K562 (cell line): ENCODE results near the gene KCNJ9. TPM values are rescaled to one million over a fixed set of nuclear protein-coding genes. Genes with fewer than 3 reads are reported as not detected.

Experiments used
- FOSL1 ChIP-seq: fragments of 200-800 bp; sonication (Bioruptor generic); conservative IDR thresholded peaks from 2 replicates; pipeline ENCODE4 v1.6.1; 2016; ENCODE audit warnings: missing genetic modification characterization, missing compliant biosample characterization
- ZNF41 ChIP-seq: fragments of 250-450 bp; sonication (Bioruptor Pico); conservative IDR thresholded peaks from 2 replicates; pipeline ENCODE4 v1.4.0; 2020; ENCODE audit warnings: mild to moderate bottlenecking
- polyA plus RNA-seq, 8 experiments: library from polyadenylated mRNA; depleted of rRNA in 4 of 8; stranded (reverse) in 5 of 8; unstranded in 3 of 8; fragments of >200 nt; fragmentation: Nextera tagmentation in 2 of 8; fragmentation: Illumina TruSeq in 1 of 8; extraction: Ambion mirVana in 2 of 8; extraction: Trizol in 1 of 8; gene quantifications; 2 replicates each; pipeline versions ENCODE4 v1.2.1 to v1.2.3, GENCODE V29; 2011 to 2014; ENCODE audit warnings: inconsistent platforms in 1 of 8, missing spikeins in 1 of 8
- total RNA-seq, 7 experiments: library from RNA; depleted of rRNA in 6 of 7; stranded (reverse); fragments of >200 nt in 6 of 7; fragmentation: Illumina TruSeq in 2 of 7; extraction: Trizol in 2 of 7; gene quantifications; 2 replicates each; pipeline versions ENCODE4 v1.2.1 to v1.2.3, GENCODE V29; 2011 to 2021; ENCODE audit warnings: low replicate concordance in 1 of 7
- TF ChIP-seq, protein P1 (sequence below): fragments of 450-650 bp; IDR thresholded peaks from 2 replicates; pipeline ENCODE4 v1.6.1; 2016; ENCODE audit warnings: mild to moderate bottlenecking, moderate library complexity
- TF ChIP-seq, protein P2 (sequence below): IDR thresholded peaks from 2 replicates; pipeline ENCODE4 v1.6.1; 2011; ENCODE audit warnings: borderline replicate concordance, low read depth, mild to moderate bottlenecking, moderate library complexity, low read length; ENCODE audit not compliant: insufficient read depth, poor library complexity, severe bottlenecking
- TF ChIP-seq, protein P3 (sequence below): fragments of 250-450 bp; sonication (Bioruptor Pico); IDR thresholded peaks from 2 replicates; pipeline ENCODE4 v1.9.0; 2021; ENCODE audit warnings: mild to moderate bottlenecking
- TF ChIP-seq, protein P4 (sequence below): fragments of 250-450 bp; sonication (Bioruptor Pico); IDR thresholded peaks from 2 replicates; pipeline ENCODE4 v1.4.0; 2020; ENCODE audit warnings: mild to moderate bottlenecking, moderate library complexity
- TF ChIP-seq, protein P5 (sequence below): fragments of 250-450 bp; sonication (Bioruptor Pico); IDR thresholded peaks from 2 replicates; pipeline ENCODE4 v1.5.0; 2021

The KCNJ9 gene
- total and polyA plus RNA-seq, 9 of the 15 experiments (the other 6 are each of a cell fraction or from before 2014, with no cell fraction given) = not detected

DNA sequence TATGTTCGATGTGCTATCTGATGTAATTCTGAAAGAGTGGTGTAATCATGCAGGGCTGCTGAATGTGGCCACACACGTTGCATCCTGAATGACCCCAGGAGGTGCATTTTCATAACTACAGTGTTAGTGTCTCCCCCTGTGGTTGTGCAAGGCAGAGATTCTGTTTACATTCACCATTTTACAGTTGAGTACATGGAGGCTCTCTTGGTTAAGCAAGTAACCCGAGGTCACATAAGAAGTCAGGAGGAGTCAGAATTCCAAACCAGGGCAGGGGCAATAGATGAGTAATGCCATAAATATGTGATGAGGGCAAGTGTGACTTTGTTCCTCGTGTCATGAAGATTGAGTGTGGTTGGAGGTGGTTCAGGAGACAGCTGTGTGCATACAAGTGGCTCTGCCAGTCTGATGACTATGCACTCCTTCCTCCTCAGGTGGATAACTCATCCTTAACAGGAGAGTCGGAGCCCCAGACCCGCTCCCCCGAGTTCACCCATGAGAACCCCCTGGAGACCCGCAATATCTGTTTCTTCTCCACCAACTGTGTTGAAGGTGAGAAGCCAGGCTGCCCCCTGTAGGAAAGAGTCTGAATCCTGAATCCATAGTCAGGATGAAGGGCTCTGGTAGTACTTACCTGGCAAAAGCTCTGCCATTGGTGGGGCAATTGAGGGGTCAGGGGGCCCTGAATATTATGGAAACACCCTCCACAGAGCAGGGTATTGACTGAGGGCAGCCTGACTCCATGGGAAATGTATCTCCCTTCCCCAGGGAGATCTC lies 43.6 kb downstream of the KCNJ9 start (continued):
- TF ChIP-seq, protein P1, sequence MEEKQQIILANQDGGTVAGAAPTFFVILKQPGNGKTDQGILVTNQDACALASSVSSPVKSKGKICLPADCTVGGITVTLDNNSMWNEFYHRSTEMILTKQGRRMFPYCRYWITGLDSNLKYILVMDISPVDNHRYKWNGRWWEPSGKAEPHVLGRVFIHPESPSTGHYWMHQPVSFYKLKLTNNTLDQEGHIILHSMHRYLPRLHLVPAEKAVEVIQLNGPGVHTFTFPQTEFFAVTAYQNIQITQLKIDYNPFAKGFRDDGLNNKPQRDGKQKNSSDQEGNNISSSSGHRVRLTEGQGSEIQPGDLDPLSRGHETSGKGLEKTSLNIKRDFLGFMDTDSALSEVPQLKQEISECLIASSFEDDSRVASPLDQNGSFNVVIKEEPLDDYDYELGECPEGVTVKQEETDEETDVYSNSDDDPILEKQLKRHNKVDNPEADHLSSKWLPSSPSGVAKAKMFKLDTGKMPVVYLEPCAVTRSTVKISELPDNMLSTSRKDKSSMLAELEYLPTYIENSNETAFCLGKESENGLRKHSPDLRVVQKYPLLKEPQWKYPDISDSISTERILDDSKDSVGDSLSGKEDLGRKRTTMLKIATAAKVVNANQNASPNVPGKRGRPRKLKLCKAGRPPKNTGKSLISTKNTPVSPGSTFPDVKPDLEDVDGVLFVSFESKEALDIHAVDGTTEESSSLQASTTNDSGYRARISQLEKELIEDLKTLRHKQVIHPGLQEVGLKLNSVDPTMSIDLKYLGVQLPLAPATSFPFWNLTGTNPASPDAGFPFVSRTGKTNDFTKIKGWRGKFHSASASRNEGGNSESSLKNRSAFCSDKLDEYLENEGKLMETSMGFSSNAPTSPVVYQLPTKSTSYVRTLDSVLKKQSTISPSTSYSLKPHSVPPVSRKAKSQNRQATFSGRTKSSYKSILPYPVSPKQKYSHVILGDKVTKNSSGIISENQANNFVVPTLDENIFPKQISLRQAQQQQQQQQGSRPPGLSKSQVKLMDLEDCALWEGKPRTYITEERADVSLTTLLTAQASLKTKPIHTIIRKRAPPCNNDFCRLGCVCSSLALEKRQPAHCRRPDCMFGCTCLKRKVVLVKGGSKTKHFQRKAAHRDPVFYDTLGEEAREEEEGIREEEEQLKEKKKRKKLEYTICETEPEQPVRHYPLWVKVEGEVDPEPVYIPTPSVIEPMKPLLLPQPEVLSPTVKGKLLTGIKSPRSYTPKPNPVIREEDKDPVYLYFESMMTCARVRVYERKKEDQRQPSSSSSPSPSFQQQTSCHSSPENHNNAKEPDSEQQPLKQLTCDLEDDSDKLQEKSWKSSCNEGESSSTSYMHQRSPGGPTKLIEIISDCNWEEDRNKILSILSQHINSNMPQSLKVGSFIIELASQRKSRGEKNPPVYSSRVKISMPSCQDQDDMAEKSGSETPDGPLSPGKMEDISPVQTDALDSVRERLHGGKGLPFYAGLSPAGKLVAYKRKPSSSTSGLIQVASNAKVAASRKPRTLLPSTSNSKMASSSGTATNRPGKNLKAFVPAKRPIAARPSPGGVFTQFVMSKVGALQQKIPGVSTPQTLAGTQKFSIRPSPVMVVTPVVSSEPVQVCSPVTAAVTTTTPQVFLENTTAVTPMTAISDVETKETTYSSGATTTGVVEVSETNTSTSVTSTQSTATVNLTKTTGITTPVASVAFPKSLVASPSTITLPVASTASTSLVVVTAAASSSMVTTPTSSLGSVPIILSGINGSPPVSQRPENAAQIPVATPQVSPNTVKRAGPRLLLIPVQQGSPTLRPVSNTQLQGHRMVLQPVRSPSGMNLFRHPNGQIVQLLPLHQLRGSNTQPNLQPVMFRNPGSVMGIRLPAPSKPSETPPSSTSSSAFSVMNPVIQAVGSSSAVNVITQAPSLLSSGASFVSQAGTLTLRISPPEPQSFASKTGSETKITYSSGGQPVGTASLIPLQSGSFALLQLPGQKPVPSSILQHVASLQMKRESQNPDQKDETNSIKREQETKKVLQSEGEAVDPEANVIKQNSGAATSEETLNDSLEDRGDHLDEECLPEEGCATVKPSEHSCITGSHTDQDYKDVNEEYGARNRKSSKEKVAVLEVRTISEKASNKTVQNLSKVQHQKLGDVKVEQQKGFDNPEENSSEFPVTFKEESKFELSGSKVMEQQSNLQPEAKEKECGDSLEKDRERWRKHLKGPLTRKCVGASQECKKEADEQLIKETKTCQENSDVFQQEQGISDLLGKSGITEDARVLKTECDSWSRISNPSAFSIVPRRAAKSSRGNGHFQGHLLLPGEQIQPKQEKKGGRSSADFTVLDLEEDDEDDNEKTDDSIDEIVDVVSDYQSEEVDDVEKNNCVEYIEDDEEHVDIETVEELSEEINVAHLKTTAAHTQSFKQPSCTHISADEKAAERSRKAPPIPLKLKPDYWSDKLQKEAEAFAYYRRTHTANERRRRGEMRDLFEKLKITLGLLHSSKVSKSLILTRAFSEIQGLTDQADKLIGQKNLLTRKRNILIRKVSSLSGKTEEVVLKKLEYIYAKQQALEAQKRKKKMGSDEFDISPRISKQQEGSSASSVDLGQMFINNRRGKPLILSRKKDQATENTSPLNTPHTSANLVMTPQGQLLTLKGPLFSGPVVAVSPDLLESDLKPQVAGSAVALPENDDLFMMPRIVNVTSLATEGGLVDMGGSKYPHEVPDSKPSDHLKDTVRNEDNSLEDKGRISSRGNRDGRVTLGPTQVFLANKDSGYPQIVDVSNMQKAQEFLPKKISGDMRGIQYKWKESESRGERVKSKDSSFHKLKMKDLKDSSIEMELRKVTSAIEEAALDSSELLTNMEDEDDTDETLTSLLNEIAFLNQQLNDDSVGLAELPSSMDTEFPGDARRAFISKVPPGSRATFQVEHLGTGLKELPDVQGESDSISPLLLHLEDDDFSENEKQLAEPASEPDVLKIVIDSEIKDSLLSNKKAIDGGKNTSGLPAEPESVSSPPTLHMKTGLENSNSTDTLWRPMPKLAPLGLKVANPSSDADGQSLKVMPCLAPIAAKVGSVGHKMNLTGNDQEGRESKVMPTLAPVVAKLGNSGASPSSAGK = peak; percentile 26; the same call in 1 of the 2 replicates
- TF ChIP-seq, protein P2, sequence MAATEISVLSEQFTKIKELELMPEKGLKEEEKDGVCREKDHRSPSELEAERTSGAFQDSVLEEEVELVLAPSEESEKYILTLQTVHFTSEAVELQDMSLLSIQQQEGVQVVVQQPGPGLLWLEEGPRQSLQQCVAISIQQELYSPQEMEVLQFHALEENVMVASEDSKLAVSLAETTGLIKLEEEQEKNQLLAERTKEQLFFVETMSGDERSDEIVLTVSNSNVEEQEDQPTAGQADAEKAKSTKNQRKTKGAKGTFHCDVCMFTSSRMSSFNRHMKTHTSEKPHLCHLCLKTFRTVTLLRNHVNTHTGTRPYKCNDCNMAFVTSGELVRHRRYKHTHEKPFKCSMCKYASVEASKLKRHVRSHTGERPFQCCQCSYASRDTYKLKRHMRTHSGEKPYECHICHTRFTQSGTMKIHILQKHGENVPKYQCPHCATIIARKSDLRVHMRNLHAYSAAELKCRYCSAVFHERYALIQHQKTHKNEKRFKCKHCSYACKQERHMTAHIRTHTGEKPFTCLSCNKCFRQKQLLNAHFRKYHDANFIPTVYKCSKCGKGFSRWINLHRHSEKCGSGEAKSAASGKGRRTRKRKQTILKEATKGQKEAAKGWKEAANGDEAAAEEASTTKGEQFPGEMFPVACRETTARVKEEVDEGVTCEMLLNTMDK = peak; percentile 74
- TF ChIP-seq FOSL1 (tag) = peak; percentile 31; the same call in 1 of the 2 replicates
- TF ChIP-seq, protein P3, sequence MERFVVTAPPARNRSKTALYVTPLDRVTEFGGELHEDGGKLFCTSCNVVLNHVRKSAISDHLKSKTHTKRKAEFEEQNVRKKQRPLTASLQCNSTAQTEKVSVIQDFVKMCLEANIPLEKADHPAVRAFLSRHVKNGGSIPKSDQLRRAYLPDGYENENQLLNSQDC (CRISPR knock-in tag) = no peak
- no peak for TF ChIP-seq ZNF41 (CRISPR knock-in tag)
- TF ChIP-seq, protein P4, sequence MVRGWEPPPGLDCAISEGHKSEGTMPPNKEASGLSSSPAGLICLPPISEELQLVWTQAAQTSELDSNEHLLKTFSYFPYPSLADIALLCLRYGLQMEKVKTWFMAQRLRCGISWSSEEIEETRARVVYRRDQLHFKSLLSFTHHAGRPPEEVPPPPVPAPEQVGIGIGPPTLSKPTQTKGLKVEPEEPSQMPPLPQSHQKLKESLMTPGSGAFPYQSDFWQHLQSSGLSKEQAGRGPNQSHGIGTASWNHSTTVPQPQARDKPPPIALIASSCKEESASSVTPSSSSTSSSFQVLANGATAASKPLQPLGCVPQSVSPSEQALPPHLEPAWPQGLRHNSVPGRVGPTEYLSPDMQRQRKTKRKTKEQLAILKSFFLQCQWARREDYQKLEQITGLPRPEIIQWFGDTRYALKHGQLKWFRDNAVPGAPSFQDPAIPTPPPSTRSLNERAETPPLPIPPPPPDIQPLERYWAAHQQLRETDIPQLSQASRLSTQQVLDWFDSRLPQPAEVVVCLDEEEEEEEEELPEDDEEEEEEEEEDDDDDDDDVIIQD (CRISPR knock-in tag) = no peak
- TF ChIP-seq, protein P5, sequence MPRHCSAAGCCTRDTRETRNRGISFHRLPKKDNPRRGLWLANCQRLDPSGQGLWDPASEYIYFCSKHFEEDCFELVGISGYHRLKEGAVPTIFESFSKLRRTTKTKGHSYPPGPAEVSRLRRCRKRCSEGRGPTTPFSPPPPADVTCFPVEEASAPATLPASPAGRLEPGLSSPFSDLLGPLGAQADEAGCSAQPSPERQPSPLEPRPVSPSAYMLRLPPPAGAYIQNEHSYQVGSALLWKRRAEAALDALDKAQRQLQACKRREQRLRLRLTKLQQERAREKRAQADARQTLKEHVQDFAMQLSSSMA (CRISPR knock-in tag) = no peak
